Adrenal gland (tissue), 5 donors: ENCODE results near the gene SNRNP35.

ENCODE experiments used
- CTCF ChIP-seq, 6 experiments: fragments of 450-650 bp in 4 of 6; fragments of 200-600 bp in 2 of 6; sonication (generic) in 1 of 6; IDR thresholded peaks; 1 replicate in 5 of 6; 2 replicates in 1 of 6; pipeline versions ENCODE4 v1.5.1 to v1.8.0; 2016 to 2021; ENCODE audit warnings: antibody characterized with exemption in 6 of 6, mild to moderate bottlenecking in 2 of 6, moderate library complexity in 1 of 6
- POLR2A ChIP-seq, 2 donors: fragments of 450-650 bp; IDR thresholded peaks; one replicate each; pipeline ENCODE4 v1.6.1; 2017; ENCODE audit warnings: antibody characterized with exemption in 2 of 2, mild to moderate bottlenecking in 2 of 2, moderate library complexity in 1 of 2
- donor health status: DM: no; HTN: no; CAD: no.

GRCh38 chr12:123488539-123489230 lies 30.7 kb downstream of the SNRNP35 start:
- TF ChIP-seq CTCF (IDR thresholded peaks at IDR 0.05) (no peak), POLR2A (IDR thresholded peaks at IDR 0.05) (no peak)
